HG03159 (cell line): ENCODE data around the gene ATRAID.

Experiments used
- ATAC-seq: cut with Tn5 transposase; IDR thresholded peaks from one replicate; pipeline ENCODE4 v1.9.1; 2021; ENCODE audit warnings: mild to moderate bottlenecking, moderate library complexity; ENCODE audit not compliant: unreplicated experiment

ATRAID gene

DNA sequence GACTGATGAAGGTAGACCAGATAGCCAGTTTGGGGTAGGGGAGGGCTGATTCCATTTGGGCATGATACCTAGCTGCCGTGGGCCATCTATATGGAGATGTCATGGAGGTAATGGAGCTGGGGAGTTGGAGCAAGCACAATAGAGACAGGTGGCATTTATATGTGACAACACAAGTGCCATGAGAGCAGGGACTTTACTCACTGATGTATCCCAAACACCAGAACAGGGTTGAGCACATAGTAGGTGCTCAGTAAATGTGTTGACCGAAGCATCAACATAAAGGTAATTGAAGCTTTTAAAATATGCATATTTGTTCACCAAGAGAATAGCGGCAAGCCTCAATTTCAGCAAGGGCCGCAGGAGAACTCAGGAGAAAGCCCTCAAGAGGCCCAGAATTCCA lies 36.1 kb downstream of the ATRAID start:
- no peak for ATAC-seq

GRCh38 chr2:27249159-27249890 lies 37.5 kb downstream of the ATRAID start:
- no peak for ATAC-seq

DNA sequence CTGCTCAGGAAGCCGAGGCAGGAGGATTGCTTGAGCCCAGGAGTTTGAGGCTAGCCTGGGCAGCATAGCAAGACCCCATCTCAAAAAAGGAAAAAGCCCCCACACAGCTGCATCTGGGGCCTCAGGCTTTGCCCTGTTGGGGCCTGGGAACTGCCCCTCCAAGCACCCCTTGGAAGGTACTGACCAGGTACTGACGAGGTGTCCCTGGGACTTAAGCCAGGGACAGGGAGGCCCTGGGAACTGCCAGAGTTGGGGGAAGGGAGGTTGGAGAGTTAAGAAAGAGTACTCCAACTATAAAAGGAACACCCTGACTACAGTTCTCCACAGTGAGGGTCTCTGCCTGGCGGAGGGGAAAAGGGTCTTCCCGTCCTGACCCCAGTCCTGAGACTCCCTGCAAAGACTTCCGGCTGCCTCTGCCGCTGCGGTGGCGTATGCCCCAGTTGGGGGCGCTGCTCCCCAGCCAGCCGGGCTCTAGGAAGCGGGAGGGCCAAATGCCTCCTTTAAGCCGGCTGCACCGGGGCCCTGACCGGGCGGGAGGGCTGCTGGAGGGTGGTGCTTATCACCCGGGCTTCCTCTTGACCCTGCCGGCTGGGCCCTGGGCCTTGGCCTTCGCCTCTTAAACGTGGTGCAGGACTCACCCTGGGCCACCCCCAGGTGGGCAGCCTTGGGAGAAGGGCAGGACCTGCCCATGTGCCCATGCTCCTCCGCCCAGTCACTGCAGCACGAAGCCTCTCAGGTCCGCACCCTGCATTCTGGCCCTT lies 38.2 kb downstream of the ATRAID start:
- ATAC-seq, result no peak

DNA sequence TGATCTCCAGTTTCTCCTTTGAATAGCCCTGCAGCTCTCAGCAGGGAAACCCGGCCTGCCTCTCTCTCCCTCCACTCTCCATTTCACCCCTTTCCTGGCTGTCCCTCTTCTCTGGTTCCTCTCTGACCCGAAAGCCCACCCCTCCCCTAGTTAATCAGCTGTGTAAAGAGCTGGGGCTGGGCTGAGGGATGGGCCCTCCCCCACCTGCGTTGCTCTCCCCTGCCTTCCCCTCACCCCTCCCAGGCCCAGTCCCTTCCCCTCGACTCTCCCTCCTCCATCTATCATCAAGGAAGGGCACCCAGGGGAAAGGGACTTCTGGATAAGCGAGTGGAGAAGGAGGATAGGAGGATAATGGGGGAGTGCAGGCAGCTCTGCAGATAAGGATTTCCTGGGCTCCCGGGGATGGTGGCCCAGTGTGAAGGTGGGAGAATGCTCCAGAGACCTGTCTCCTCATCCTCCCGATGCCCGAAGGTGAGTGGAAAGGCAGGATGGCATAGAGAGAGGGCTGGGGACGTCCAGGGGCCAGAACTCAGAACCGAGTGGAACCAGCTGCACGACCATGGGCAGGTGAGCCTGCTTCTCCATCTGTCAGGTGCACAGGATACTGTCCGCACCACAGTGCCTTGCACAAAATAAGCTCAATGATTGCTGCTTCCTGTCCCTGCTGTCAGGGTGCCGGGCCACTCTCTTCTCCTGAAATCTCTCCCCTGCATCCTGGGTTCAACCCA lies 39.0 kb downstream of the ATRAID start:
- ATAC-seq, result no peak

- ATAC-seq, result no peak
Observed at GRCh38 chr2:27251766-27252165, 39.9 kb downstream of the ATRAID start.

- no peak for ATAC-seq
Observed at GRCh38 chr2:27255187-27255586, 43.3 kb downstream of the ATRAID start.

DNA sequence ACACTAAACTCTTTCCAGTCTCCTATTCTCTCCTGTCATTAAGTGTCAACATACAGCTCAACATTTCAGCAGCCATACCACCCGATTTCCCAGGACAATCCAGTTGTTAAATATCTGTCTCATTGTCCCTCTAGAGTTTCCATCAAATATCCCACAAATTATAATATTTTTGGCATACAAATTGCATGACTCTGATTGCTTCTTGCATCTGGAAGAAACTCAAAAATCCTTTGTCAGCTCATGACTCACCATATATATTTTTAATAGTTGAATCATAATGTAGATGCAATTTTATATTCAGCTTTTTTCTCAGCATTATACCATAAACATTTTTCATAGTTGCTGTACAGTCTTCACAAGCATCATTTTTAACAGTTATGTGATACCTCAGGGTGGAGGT lies 43.8 kb downstream of the ATRAID start:
- ATAC-seq, result no peak

DNA sequence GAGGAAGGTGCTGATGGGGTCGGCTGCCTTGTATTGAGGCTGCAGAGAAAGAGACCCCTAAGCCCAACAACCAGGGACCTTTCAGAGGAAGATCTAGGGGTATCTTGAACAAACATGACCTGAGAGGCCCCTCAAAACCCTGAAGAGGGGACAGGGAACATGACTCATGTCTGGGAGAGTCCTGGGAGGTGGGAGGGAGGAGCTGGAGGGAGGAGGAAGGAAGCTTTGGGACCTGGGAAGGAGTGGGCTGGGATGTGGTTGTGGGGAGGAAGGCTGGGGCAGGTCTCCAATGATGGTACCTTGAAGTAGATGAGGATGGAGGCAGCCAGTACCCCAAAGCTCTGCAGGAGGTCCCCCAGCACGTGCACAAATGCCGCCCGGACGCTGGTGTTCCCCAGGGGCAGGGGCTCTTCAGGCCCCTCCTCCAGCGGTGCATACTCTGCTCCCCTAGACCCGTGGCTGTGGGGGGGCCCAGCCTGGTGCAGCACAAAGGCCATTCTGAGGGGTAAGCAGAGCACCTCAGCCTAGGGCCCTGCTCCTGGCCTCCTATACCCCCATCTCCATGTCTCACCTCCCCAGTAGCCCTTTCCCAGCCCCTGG lies 45.1 kb downstream of the ATRAID start:
- no peak for ATAC-seq

GRCh38 chr2:27258051-27258450 lies 46.2 kb downstream of the ATRAID start:
- no peak for ATAC-seq

GRCh38 chr2:27261241-27261925 lies 49.5 kb downstream of the ATRAID start:
- ATAC-seq, result no peak

DNA sequence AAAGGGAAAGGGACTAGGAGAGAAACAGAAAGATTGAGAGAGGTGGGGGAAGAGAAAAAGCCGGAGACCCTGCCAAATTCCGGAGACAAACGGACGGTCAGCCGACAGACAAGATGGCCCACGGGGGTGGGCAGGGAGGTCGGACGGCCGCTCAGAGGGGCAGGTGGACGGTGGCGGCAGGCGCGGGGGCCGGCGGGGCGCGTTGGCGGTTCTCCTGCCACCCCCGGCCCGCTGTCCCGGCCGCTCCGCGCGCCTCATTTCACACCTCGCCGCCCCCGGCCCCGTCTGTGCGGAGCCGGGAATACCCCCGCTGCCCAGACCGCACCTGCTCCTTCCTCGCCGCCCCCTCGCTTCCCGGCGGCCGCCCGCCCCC lies 50.1 kb downstream of the ATRAID start:
- no peak for ATAC-seq

DNA sequence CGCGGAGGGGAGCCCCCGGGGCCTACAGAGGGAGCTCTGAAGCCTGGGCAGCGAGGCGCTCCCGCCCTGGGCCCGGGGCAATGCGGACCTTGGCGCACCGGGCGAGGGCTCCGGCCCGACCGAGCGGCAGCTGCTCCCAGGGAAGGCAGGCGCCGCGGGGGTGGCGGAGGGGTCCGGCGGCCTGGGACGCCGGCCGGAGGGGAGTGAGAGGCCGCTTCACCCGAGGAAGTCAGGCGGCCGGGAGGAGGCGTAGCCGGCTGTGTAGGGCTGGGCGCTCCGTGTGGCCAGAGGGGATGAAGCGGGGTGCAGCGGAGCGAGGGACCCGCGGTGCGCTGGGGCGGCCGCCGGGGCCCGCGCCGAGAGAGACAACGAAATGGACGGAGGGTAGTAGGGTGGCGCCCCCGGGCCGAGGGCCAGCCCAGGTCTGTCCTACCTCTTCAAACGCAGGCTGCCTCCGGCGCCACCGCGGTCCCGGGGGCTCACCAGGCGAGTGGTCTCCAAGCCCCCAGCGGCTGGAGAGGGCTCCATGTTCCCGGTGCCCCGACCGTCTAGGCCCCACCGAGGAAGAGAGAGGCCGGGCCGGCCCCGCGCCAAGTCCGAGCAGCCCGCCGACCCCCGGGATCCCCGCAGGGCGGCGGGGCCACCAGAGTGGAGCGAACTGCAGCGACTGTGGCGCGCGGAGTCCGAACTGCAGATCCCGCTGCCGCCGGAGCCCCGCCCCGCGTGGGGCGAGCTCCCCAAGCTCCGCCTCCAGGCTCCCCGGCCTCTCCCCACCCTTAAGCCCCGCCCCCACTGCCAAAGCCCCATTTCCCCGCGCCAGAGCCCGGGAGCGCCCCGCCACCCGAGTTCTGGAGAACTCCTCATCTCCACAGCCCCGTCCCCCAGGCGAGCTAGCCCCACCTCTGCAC lies 50.8 kb downstream of the ATRAID start, which contains the start of gene SLC30A3:
TSS of gene SLC30A3 (minus strand) at position 669 of the 908 bp plus-strand sequence. CDS start at position 528, 141 bp downstream.
- no peak for ATAC-seq

- no peak for ATAC-seq
Observed at GRCh38 chr2:27263287-27264252, 51.7 kb downstream of the ATRAID start.

GRCh38 chr2:27264253-27264752 lies 52.5 kb downstream of the ATRAID start:
- ATAC-seq, result no peak

GRCh38 chr2:27264753-27265535 lies 53.1 kb downstream of the ATRAID start:
- ATAC-seq, result no peak

GRCh38 chr2:27265536-27265870 lies 53.7 kb downstream of the ATRAID start:
- no peak for ATAC-seq
